Measurements from ENCODE around the gene CCNJ. TPM values are rescaled to one million over a fixed set of nuclear protein-coding genes. Genes with fewer than 3 reads are reported as not detected.

The CCNJ gene
- total RNA-seq, 1 experiment from 2014 or later: 36.8 TPM

GRCh38 chr10:96093948-96094347, 50.6 kb downstream of the CCNJ start:
- no peaks in the 10 kb centered on the region for H3K79me2 ChIP-seq (ENCODE audit: insufficient read depth, low read length)
- H4K91ac ChIP-seq (ENCODE audit: insufficient read length, low read depth, low read length): no peak overlapping the region
- H2BK5ac ChIP-seq (ENCODE audit: insufficient read length, low read length): no peak overlapping the region
- H3T11ph ChIP-seq (ENCODE audit: low read length): no peak overlapping the region
- no peak overlapping the region for H3K27ac ChIP-seq (ENCODE audit: insufficient read length, low read depth, low read length)
- H3K27me3 Mint-ChIP-seq (ENCODE audit: low read depth): no peaks in the 10 kb centered on the region; the same call in 1 of the 2 replicates
- H3K4me1 Mint-ChIP-seq: no peaks in the 10 kb centered on the region
- no CpG with 5 or more reads among the region's 2 CpGs for WGBS (ENCODE audit: extremely low coverage, insufficient read length, low lambda C conversion rate)
- no peak overlapping the region for H4K8ac ChIP-seq (replicated peaks; ENCODE audit: insufficient read length, low read depth, low read length)
- no peaks in the 10 kb centered on the region for H3K23me2 ChIP-seq (ENCODE audit: insufficient read length, low read depth, low read length, poor library complexity, severe bottlenecking)
- H3K79me1 ChIP-seq (ENCODE audit: insufficient read depth, low read depth, low read length, poor library complexity, severe bottlenecking): no peaks in the 10 kb centered on the region
- H2AK5ac ChIP-seq (ENCODE audit: insufficient read length, low read length): no peak overlapping the region
- no peak for DNase-seq
- H3K23ac ChIP-seq (ENCODE audit: insufficient read length, low read depth, low read length): no peak overlapping the region
- H3K4ac ChIP-seq (ENCODE audit: low read depth, low read length): no peak overlapping the region
- H3K56ac ChIP-seq (ENCODE audit: insufficient read length, low read depth, low read length): no peak overlapping the region
- H4K20me1 ChIP-seq (ENCODE audit: control insufficient read depth, insufficient read depth, insufficient read length): no peaks in the 10 kb centered on the region
- no peak overlapping the region for H3K4me2 ChIP-seq (ENCODE audit: insufficient read depth, insufficient read length, low read length)
- no peaks in the 10 kb centered on the region for H3K36me3 Mint-ChIP-seq (ENCODE audit: insufficient read depth in 1 of 3, low read depth in 3 of 3)
- no peak for TF ChIP-seq CTCF (conservative IDR thresholded peaks at IDR 0.05)
- no peak overlapping the region for H2BK120ac ChIP-seq (ENCODE audit: low read depth, low read length, poor library complexity, severe bottlenecking)
- no peak overlapping the region for H3K27ac Mint-ChIP-seq
- no peaks in the 10 kb centered on the region for H3K4me1 ChIP-seq (ENCODE audit: insufficient read depth, low read length)
- no peak overlapping the region for H2AFZ ChIP-seq (ENCODE audit: low read length)
- no peak overlapping the region for H3K18ac ChIP-seq (ENCODE audit: insufficient read length, low read depth, low read length)
- no peaks in the 10 kb centered on the region; the same call in 1 of the 2 replicates for H3K27me3 ChIP-seq (ENCODE audit: insufficient read depth, low read length)
- H4K5ac ChIP-seq (ENCODE audit: insufficient read length, low read depth, low read length): no peak overlapping the region
- no peak overlapping the region for H2BK20ac ChIP-seq (ENCODE audit: low read depth, low read length, poor library complexity, severe bottlenecking)
- no peak overlapping the region for H3K4me3 Mint-ChIP-seq
- H3K14ac ChIP-seq (ENCODE audit: insufficient read depth, low read length): no peak overlapping the region
- no peak overlapping the region for H2BK12ac ChIP-seq (ENCODE audit: insufficient read length, low read depth, low read length)
- H2BK15ac ChIP-seq (ENCODE audit: low read depth, low read length): no peak overlapping the region
- no peak overlapping the region for H3K9ac ChIP-seq (ENCODE audit: extremely low read depth, insufficient read length, low read length)
- H3K9me3 ChIP-seq (ENCODE audit: control insufficient read depth, low read depth, low read length): no peaks in the 10 kb centered on the region
- no peaks in the 10 kb centered on the region for H3K9me3 Mint-ChIP-seq

All from H9 (cell line).